ENCODE results near the gene ATOH1.

Gene ATOH1

GRCh38 chr4:93809773-93810172 is 18.8 kb upstream of the ATOH1 start:
- H2BK120ac ChIP-seq (ENCODE audit: insufficient read depth, low read length, poor library complexity), result no peak overlapping the region
- H3K23ac ChIP-seq (ENCODE audit: low read length), result no peak overlapping the region
- no peak for DNase-seq
- no peaks in the 10 kb centered on the region for H3K4me1 ChIP-seq (ENCODE audit: control insufficient read depth in 1 of 2, insufficient read depth in 2 of 2, low read length in 2 of 2)
- H3K4me2 ChIP-seq (ENCODE audit: low read length), result no peak overlapping the region
- H3K36me3 ChIP-seq (ENCODE audit: control insufficient read depth in 1 of 2, insufficient read depth in 2 of 2, low read length in 2 of 2), result no peaks in the 10 kb centered on the region
- no peaks in the 10 kb centered on the region for H3K27me3 ChIP-seq (ENCODE audit: insufficient read depth, low read length)
- H2BK5ac ChIP-seq (ENCODE audit: low read depth, low read length, poor library complexity), result no peak overlapping the region
- H2BK12ac ChIP-seq (ENCODE audit: low read length), result no peak overlapping the region
- no peak overlapping the region for H4K91ac ChIP-seq (ENCODE audit: low read depth, low read length)
- H4K12ac ChIP-seq (ENCODE audit: low read depth, low read length), result no peak overlapping the region
- H3K79me1 ChIP-seq (ENCODE audit: low read length), result no peaks in the 10 kb centered on the region
- no peaks in the 10 kb centered on the region for H3K9me3 ChIP-seq (ENCODE audit: insufficient read depth, low read depth, low read length)
- no peaks in the 10 kb centered on the region for H3K79me2 ChIP-seq (ENCODE audit: control insufficient read depth, insufficient read depth, low read length, poor library complexity)
- H4K8ac ChIP-seq (ENCODE audit: low read depth, low read length), result no peak overlapping the region
- no peak overlapping the region for H3K4me3 ChIP-seq (ENCODE audit: low read depth, low read length)
- no peak overlapping the region for H3K4ac ChIP-seq (ENCODE audit: low read depth, low read length)
- H3K9ac ChIP-seq (ENCODE audit: low read length), result no peak overlapping the region
- no peak overlapping the region for H2AK5ac ChIP-seq (ENCODE audit: low read length)
- WGBS (ENCODE audit: extremely low coverage, insufficient coverage, insufficient read length), result no CpG with 5 or more reads among the region's 4 CpGs
- no peak overlapping the region for H3K27ac ChIP-seq (ENCODE audit: low read depth, low read length)
- no peak overlapping the region for H2AFZ ChIP-seq (ENCODE audit: insufficient read depth, low read length, poor library complexity)
- no peak overlapping the region for H3K18ac ChIP-seq (ENCODE audit: low read length)
- no peak overlapping the region for H3K14ac ChIP-seq (ENCODE audit: low read length)

GRCh38 chr4:93810340-93810992 is 18.1 kb upstream of the ATOH1 start:
- no CpG with 5 or more reads among the region's 5 CpGs for WGBS (ENCODE audit: extremely low coverage, insufficient coverage, insufficient read length)
- H4K91ac ChIP-seq (ENCODE audit: low read depth, low read length), result no peak overlapping the region
- no peak overlapping the region for H2BK5ac ChIP-seq (ENCODE audit: low read depth, low read length, poor library complexity)
- no peak overlapping the region for H4K8ac ChIP-seq (ENCODE audit: low read depth, low read length)
- no peak overlapping the region for H3K23ac ChIP-seq (ENCODE audit: low read length)
- H3K18ac ChIP-seq (ENCODE audit: low read length), result no peak overlapping the region
- no peaks in the 10 kb centered on the region for H3K36me3 ChIP-seq (ENCODE audit: control insufficient read depth in 1 of 2, insufficient read depth in 2 of 2, low read length in 2 of 2)
- no peak overlapping the region for H3K14ac ChIP-seq (ENCODE audit: low read length)
- no peaks in the 10 kb centered on the region for H3K9me3 ChIP-seq (ENCODE audit: insufficient read depth, low read depth, low read length)
- H3K9ac ChIP-seq (ENCODE audit: low read length), result no peak overlapping the region
- no peaks in the 10 kb centered on the region for H3K4me1 ChIP-seq (ENCODE audit: control insufficient read depth in 1 of 2, insufficient read depth in 2 of 2, low read length in 2 of 2)
- H3K79me2 ChIP-seq (ENCODE audit: control insufficient read depth, insufficient read depth, low read length, poor library complexity), result no peaks in the 10 kb centered on the region
- no peak overlapping the region for H2AFZ ChIP-seq (ENCODE audit: insufficient read depth, low read length, poor library complexity)
- H3K4ac ChIP-seq (ENCODE audit: low read depth, low read length), result no peak overlapping the region
- H4K12ac ChIP-seq (ENCODE audit: low read depth, low read length), result no peak overlapping the region
- H2BK12ac ChIP-seq (ENCODE audit: low read length), result no peak overlapping the region
- H3K4me3 ChIP-seq (ENCODE audit: low read depth, low read length), result no peak overlapping the region
- no peak overlapping the region for H2BK120ac ChIP-seq (ENCODE audit: insufficient read depth, low read length, poor library complexity)
- H2AK5ac ChIP-seq (ENCODE audit: low read length), result no peak overlapping the region
- no peaks in the 10 kb centered on the region for H3K79me1 ChIP-seq (ENCODE audit: low read length)
- no peak for DNase-seq
- H3K27me3 ChIP-seq (ENCODE audit: insufficient read depth, low read length), result no peaks in the 10 kb centered on the region
- no peak overlapping the region for H3K27ac ChIP-seq (ENCODE audit: low read depth, low read length)
- H3K4me2 ChIP-seq (ENCODE audit: low read length), result no peak overlapping the region

- Histone ChIP-seq H3K4me1 (ENCODE audit: control insufficient read depth in 1 of 2, insufficient read depth in 2 of 2, low read length in 2 of 2) (no peaks in the 10 kb centered on the region), H2BK12ac (ENCODE audit: low read length) (no peak overlapping the region), H3K9me3 (ENCODE audit: insufficient read depth, low read depth, low read length) (no peaks in the 10 kb centered on the region), H3K79me2 (ENCODE audit: control insufficient read depth, insufficient read depth, low read length, poor library complexity) (no peaks in the 10 kb centered on the region), H4K91ac (ENCODE audit: low read depth, low read length) (no peak overlapping the region), H3K23ac (ENCODE audit: low read length) (no peak overlapping the region), H2BK5ac (ENCODE audit: low read depth, low read length, poor library complexity) (no peak overlapping the region), H3K79me1 (ENCODE audit: low read length) (no peaks in the 10 kb centered on the region), H3K4me2 (ENCODE audit: low read length) (no peak overlapping the region), H2AFZ (ENCODE audit: insufficient read depth, low read length, poor library complexity) (no peak overlapping the region), H2AK5ac (ENCODE audit: low read length) (no peak overlapping the region), H3K14ac (ENCODE audit: low read length) (no peak overlapping the region), H3K18ac (ENCODE audit: low read length) (no peak overlapping the region), H2BK120ac (ENCODE audit: insufficient read depth, low read length, poor library complexity) (no peak overlapping the region), H4K12ac (ENCODE audit: low read depth, low read length) (no peak overlapping the region), H4K8ac (ENCODE audit: low read depth, low read length) (no peak overlapping the region), H3K27ac (ENCODE audit: low read depth, low read length) (no peak overlapping the region), H3K9ac (ENCODE audit: low read length) (no peak overlapping the region), H3K27me3 (ENCODE audit: insufficient read depth, low read length) (no peaks in the 10 kb centered on the region), H3K4ac (ENCODE audit: low read depth, low read length) (no peak overlapping the region), H3K4me3 (ENCODE audit: low read depth, low read length) (no peak overlapping the region), H3K36me3 (ENCODE audit: control insufficient read depth in 1 of 2, insufficient read depth in 2 of 2, low read length in 2 of 2) (no peaks in the 10 kb centered on the region)
- WGBS (ENCODE audit: extremely low coverage, insufficient coverage, insufficient read length), result no CpG with 5 or more reads among the region's 2 CpGs
- no peak for DNase-seq
Observed at GRCh38 chr4:93813092-93813491, 15.5 kb upstream of the ATOH1 start.

- H3K18ac ChIP-seq (ENCODE audit: low read length), result no peak overlapping the region
- H3K36me3 ChIP-seq (ENCODE audit: control insufficient read depth in 1 of 2, insufficient read depth in 2 of 2, low read length in 2 of 2), result no peaks in the 10 kb centered on the region
- no peaks in the 10 kb centered on the region for H3K9me3 ChIP-seq (ENCODE audit: insufficient read depth, low read depth, low read length)
- no peak overlapping the region for H3K23ac ChIP-seq (ENCODE audit: low read length)
- DNase-seq, result peak in 1 of 2 donors; percentile 71
- H2BK12ac ChIP-seq (ENCODE audit: low read length), result no peak overlapping the region
- H3K9ac ChIP-seq (ENCODE audit: low read length), result no peak overlapping the region
- H3K4me2 ChIP-seq (ENCODE audit: low read length), result no peak overlapping the region
- no peak overlapping the region for H4K8ac ChIP-seq (ENCODE audit: low read depth, low read length)
- no peak overlapping the region for H4K91ac ChIP-seq (ENCODE audit: low read depth, low read length)
- no peak overlapping the region for H3K14ac ChIP-seq (ENCODE audit: low read length)
- H3K4me1 ChIP-seq (ENCODE audit: control insufficient read depth in 1 of 2, insufficient read depth in 2 of 2, low read length in 2 of 2), result no peaks in the 10 kb centered on the region
- no peak overlapping the region for H3K4ac ChIP-seq (ENCODE audit: low read depth, low read length)
- H2BK5ac ChIP-seq (ENCODE audit: low read depth, low read length, poor library complexity), result no peak overlapping the region
- no peak overlapping the region for H2AK5ac ChIP-seq (ENCODE audit: low read length)
- no CpG with 5 or more reads among the region's 3 CpGs for WGBS (ENCODE audit: extremely low coverage, insufficient coverage, insufficient read length)
- no peaks in the 10 kb centered on the region for H3K27me3 ChIP-seq (ENCODE audit: insufficient read depth, low read length)
- no peak overlapping the region for H3K27ac ChIP-seq (ENCODE audit: low read depth, low read length)
- H2AFZ ChIP-seq (ENCODE audit: insufficient read depth, low read length, poor library complexity), result no peak overlapping the region
- no peaks in the 10 kb centered on the region for H3K79me1 ChIP-seq (ENCODE audit: low read length)
- H3K79me2 ChIP-seq (ENCODE audit: control insufficient read depth, insufficient read depth, low read length, poor library complexity), result no peaks in the 10 kb centered on the region
- no peak overlapping the region for H2BK120ac ChIP-seq (ENCODE audit: insufficient read depth, low read length, poor library complexity)
- H4K12ac ChIP-seq (ENCODE audit: low read depth, low read length), result no peak overlapping the region
- H3K4me3 ChIP-seq (ENCODE audit: low read depth, low read length), result no peak overlapping the region
Observed at GRCh38 chr4:93814141-93814540, 14.4 kb upstream of the ATOH1 start.
